ENCODE data around the gene PCGF3. TPM values are rescaled to one million over a fixed set of nuclear protein-coding genes. Genes with fewer than 3 reads are reported as not detected.

Gene PCGF3
- total RNA-seq, 1 donor from 2014 or later, result 55.4 TPM

GRCh38 chr4:706834-707598 lies 1.4 kb downstream of the PCGF3 start:
- Mint-ChIP-seq H3K4me3 (ENCODE audit: unreplicated experiment) (peak overlapping the region; percentile 52), H3K27ac (ENCODE audit: unreplicated experiment) (peak overlapping the region; percentile 27), H3K36me3 (ENCODE audit: low read depth) (peaks cover 1% of the 10 kb centered on the region), H3K9me3 (ENCODE audit: low read depth) (no peaks in the 10 kb centered on the region), H3K27me3 (ENCODE audit: low read depth) (no peaks in the 10 kb centered on the region), H3K4me1 (ENCODE audit: low read depth) (peaks cover 35% of the 10 kb centered on the region)
- no peak for DNase-seq (ENCODE audit: low spot score)
- TF ChIP-seq, protein P1, sequence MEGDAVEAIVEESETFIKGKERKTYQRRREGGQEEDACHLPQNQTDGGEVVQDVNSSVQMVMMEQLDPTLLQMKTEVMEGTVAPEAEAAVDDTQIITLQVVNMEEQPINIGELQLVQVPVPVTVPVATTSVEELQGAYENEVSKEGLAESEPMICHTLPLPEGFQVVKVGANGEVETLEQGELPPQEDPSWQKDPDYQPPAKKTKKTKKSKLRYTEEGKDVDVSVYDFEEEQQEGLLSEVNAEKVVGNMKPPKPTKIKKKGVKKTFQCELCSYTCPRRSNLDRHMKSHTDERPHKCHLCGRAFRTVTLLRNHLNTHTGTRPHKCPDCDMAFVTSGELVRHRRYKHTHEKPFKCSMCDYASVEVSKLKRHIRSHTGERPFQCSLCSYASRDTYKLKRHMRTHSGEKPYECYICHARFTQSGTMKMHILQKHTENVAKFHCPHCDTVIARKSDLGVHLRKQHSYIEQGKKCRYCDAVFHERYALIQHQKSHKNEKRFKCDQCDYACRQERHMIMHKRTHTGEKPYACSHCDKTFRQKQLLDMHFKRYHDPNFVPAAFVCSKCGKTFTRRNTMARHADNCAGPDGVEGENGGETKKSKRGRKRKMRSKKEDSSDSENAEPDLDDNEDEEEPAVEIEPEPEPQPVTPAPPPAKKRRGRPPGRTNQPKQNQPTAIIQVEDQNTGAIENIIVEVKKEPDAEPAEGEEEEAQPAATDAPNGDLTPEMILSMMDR (IDR thresholded peaks at IDR 0.05), result no peak

GRCh38 chr4:707929-708630 lies 2.4 kb downstream of the PCGF3 start:
- Mint-ChIP-seq H3K27me3 (ENCODE audit: low read depth) (no peaks in the 10 kb centered on the region), H3K27ac (ENCODE audit: unreplicated experiment) (peak overlapping the region; percentile 36), H3K9me3 (ENCODE audit: low read depth) (no peaks in the 10 kb centered on the region), H3K4me3 (ENCODE audit: unreplicated experiment) (peak overlapping the region; percentile 22), H3K4me1 (ENCODE audit: low read depth) (peaks cover 35% of the 10 kb centered on the region), H3K36me3 (ENCODE audit: low read depth) (peaks cover 1% of the 10 kb centered on the region)
- TF ChIP-seq, protein P1 (IDR thresholded peaks at IDR 0.05), result no peak
- DNase-seq (ENCODE audit: low spot score), result no peak

GRCh38 chr4:708631-708933 lies 3.0 kb downstream of the PCGF3 start:
- TF ChIP-seq, protein P1 (IDR thresholded peaks at IDR 0.05), result no peak
- no peak overlapping the region for H3K4me3 Mint-ChIP-seq (ENCODE audit: unreplicated experiment)
- H3K4me1 Mint-ChIP-seq (ENCODE audit: low read depth), result peaks cover 35% of the 10 kb centered on the region
- no peaks in the 10 kb centered on the region for H3K27me3 Mint-ChIP-seq (ENCODE audit: low read depth)
- H3K27ac Mint-ChIP-seq (ENCODE audit: unreplicated experiment), result no peak overlapping the region
- H3K36me3 Mint-ChIP-seq (ENCODE audit: low read depth), result peaks cover 1% of the 10 kb centered on the region
- H3K9me3 Mint-ChIP-seq (ENCODE audit: low read depth), result no peaks in the 10 kb centered on the region
- no peak for DNase-seq (ENCODE audit: low spot score)

DNA sequence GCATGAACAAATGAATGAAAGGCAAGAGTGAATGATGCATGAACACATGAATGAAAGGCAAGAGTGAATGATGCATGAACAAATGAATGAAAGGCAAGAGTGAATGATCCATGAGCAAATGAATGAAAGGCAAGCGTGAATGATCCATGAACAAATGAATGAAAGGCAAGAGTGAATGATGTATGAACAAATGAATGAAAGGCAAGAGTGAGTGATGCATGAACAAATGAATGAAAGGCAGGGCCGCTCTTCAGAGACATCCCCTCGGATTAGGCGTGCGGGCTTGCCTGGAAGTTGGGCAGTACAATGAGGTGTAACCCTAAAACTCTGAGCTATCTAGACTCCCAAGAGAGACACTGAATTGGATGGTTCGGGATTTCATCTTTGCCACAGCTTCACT lies 3.7 kb downstream of the PCGF3 start:
- Mint-ChIP-seq H3K9me3 (ENCODE audit: low read depth) (no peaks in the 10 kb centered on the region), H3K36me3 (ENCODE audit: low read depth) (peaks cover 1% of the 10 kb centered on the region), H3K4me3 (ENCODE audit: unreplicated experiment) (no peak overlapping the region), H3K4me1 (ENCODE audit: low read depth) (peaks cover 35% of the 10 kb centered on the region), H3K27me3 (ENCODE audit: low read depth) (no peaks in the 10 kb centered on the region), H3K27ac (ENCODE audit: unreplicated experiment) (peak overlapping the region; percentile 7)
- DNase-seq (ENCODE audit: low spot score), result no peak
- TF ChIP-seq, protein P1 (IDR thresholded peaks at IDR 0.05), result no peak

DNA sequence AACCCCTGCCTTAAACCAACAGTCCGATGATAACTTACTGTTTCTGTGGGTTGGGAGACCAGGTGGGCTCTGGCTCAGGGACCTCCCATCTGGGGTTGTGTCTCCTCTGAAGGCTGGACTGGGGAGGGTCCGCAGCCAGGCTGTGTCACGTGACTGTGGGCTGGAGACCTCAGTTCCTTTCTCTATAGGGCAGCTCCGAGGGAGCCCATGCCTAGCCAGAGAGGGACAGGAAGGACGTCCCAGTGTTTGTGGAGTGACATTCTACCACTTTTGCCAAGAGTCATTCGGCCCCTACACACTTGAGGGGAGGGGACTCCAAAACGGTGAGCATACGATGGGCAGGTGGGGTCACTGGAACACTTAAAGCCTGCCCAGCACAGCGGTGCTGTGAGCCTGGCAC lies 4.5 kb downstream of the PCGF3 start:
- no peak for DNase-seq (ENCODE audit: low spot score)
- TF ChIP-seq, protein P1 (IDR thresholded peaks at IDR 0.05), result no peak
- Mint-ChIP-seq H3K27ac (ENCODE audit: unreplicated experiment) (peak overlapping the region; percentile 5), H3K27me3 (ENCODE audit: low read depth) (no peaks in the 10 kb centered on the region), H3K36me3 (ENCODE audit: low read depth) (peaks cover 3% of the 10 kb centered on the region), H3K9me3 (ENCODE audit: low read depth) (no peaks in the 10 kb centered on the region), H3K4me1 (ENCODE audit: low read depth) (peaks cover 35% of the 10 kb centered on the region), H3K4me3 (ENCODE audit: unreplicated experiment) (no peak overlapping the region)

All from chondrocyte (in vitro differentiated cells).